HG02840 (cell line): ENCODE results near the gene CPXM2.
"Not testable (repeated sequence)": the region's sequence is repeated elsewhere in the genome, so short reads cannot be mapped to it uniquely, and the experiment has no call there.

Experiments used
- ATAC-seq: cut with Tn5 transposase; IDR thresholded peaks from one replicate; pipeline ENCODE4 v1.9.1; 2021; ENCODE audit warnings: mild to moderate bottlenecking, moderate library complexity, moderate number of reproducible peaks; ENCODE audit not compliant: unreplicated experiment, low FRiP score

CPXM2 gene

GRCh38 chr10:123747426-123747825 is 144.2 kb downstream of the CPXM2 start:
- no peak for ATAC-seq

- ATAC-seq: no peak
Observed at GRCh38 chr10:123746942-123747341, 144.7 kb downstream of the CPXM2 start.

GRCh38 chr10:123746520-123746919 is 145.1 kb downstream of the CPXM2 start:
- no peak for ATAC-seq

DNA sequence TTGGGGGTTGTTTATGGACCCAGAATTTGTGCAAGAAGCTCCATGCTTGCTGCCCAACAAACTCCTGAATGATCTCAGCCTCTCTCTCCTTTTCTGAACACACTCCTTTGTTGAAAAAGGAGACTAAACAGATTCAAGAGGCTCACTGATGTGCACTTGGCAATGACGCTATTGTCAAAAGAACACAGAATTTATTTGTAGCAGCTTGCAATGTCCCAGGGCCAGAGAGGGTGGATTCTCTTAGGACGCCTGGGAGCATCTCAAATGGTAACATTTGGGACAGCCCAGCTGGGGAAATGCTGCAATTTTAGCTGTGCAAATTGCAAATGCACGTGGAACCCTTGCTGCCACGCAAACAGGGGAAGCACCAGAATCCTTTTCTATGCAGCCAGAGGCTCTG is 145.5 kb downstream of the CPXM2 start:
- ATAC-seq: no peak

- ATAC-seq: no peak
Observed at GRCh38 chr10:123744224-123744536, 147.4 kb downstream of the CPXM2 start.

DNA sequence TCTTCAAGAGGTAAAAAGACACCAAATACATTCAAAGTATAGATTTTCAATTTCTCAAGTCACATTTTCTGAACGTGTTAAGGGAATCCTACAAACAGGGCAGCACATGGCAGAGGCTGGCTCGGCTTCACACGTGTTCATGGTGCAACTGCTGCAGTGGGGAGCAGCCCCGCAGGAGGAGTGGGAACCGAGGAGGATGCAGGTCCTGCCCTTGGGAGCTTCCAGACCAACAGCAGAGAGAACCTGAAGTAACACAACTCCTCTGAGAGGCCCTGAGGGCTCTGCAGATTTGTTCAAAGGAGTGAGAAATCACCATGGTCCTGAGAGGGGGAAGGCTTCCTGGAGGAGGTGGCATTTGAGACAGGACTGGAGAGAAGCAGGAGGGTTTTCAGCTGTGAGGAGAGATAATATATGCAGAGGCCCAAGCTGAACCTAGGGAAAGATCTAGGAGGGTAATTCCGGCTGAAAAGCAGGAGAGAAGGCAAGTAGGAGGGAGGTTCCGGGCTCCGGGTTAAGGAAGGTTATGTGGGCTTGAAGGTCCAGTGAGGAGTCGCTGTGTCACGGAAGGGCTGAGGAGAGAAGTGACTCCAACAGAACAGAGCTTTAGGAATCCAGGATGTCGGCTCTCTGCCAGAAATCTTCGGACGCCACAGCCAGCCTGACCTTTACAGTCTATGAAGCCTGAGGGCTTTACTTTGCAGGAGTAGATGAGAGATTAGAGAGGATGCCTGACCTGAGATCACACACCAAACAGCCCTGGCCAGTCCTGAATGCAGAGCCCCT is 148.0 kb downstream of the CPXM2 start:
- no peak for ATAC-seq

GRCh38 chr10:123742751-123743440 is 148.7 kb downstream of the CPXM2 start:
- ATAC-seq: no peak

- ATAC-seq: no peak
Observed at GRCh38 chr10:123741711-123742110, 149.9 kb downstream of the CPXM2 start.

DNA sequence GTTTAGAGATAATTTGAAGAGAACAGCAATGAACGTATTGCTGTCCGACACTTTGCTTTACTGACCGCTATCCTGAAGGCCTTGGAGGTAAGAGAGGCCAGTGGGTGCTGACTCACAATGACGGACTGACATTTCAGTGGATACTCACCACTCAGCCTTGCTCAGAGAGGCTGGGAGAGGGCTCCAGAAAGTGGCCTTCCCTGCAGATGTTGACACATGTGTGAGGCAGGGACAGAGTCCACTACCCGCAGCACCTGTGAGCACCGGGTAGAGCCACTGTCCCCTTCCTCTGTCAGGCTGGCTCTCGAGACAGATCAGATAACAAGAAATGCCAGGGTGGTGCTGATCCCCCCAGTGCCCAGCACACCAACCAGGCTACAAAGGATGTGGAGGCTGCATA is 150.5 kb downstream of the CPXM2 start:
- ATAC-seq: no peak

DNA sequence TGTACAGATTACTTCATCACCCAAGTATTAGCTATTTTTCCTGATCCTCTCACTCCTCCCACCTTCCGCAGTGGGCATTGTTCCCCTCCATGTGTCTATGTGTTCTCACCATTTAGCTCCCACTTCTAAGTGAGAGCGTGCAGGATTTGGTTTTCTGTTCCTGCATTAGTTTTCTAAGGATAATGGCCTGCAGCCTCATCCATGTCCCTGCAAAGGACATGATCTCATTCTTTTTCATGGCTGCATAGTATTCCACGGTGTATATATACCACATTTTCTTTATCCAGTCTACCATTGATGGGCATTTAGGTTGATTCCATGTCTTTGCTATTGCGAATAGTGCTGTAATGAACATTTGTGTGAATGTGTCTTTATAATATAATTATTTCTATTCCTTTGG is 154.7 kb downstream of the CPXM2 start:
- not testable (repeated sequence) for ATAC-seq

DNA sequence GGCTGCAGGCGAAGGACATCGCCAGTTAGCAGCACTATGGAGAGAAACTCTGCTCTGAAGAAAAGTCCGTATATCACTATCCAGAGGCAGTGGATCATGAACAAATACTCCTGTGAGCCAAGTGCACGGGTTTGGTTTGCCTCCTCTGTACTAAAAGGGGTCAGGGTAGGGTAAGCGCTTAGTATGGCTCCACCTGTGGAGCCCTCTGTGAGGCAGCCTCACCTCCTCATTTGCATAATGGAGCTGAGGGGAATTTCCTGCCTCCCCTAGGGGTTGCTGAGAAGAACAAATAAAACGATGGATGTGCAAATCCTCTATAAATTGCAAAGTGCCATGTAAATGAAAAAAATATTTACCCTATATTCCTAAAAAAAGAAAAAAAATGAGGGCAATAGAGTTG is 162.1 kb downstream of the CPXM2 start:
- ATAC-seq: no peak

GRCh38 chr10:123726836-123727235 is 164.8 kb downstream of the CPXM2 start:
- no peak for ATAC-seq

DNA sequence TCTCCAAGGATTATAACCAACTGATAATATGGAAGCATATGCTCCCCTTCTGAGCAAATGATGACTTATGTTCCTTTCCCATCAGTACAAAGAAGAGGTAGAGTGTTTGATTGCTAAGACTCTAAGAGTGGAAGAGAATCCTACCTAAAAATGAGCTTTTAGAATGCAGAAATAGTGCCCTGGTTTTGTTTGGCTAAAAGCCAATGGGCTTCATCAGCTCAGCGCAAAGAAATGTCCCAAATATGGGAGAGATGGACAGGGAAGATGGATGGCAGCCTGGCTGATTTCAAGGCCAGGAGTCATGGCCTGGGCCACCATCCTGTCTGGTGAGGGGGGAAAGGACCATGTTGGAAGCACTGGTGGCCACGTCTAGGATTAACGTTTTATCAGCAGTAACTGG is 165.2 kb downstream of the CPXM2 start:
- no peak for ATAC-seq

DNA sequence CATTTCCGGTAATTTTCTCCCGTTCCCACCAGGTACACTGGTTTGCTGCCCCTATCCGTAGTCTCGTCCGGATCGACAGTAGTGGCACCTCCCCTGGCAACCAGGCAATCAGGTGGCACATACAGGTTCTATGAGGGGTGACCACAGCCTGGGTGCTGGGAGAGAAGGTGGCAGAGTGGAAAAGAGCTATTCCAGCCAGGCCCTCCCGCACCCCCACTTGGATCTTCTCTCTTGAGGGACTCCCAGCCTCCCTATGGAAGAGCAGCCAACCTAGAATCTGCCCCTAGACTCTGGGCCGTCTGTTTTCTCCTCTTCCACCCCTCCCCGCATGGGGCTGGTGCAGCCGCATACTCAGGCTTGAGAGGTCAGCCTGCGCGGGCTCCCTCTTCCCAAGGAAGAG is 166.9 kb downstream of the CPXM2 start:
- no peak for ATAC-seq

GRCh38 chr10:123722351-123722750 is 169.3 kb downstream of the CPXM2 start:
- ATAC-seq: no peak

DNA sequence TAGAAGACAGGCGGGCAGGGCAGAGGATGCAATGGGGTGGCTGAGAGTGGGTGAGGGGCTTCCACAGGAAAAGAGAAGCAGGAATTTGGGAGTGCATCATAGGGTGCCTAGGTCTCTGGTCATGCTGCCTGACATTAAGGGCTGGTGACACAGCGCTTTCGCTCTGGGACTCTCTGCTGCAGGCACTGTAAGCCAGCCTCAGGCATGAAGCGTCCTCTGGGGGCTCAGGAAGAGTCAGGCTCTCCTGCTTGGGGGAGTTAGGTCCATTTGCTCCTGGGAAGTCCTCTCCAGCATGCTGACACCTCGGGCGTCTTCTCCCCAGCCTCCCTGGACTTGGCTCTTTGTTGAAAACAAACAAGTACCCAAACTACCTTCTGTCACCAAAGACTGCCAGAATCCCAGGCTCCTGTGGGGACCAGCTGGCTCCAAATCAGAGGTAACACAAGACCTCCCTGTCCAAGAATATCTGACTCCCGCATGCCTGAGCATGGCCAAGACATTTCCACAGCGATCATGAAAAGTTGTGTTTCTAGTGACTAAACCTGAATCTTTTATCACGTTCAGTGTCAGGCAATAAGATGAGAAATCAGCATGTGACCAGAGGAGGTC is 170.1 kb downstream of the CPXM2 start:
- ATAC-seq: no peak

DNA sequence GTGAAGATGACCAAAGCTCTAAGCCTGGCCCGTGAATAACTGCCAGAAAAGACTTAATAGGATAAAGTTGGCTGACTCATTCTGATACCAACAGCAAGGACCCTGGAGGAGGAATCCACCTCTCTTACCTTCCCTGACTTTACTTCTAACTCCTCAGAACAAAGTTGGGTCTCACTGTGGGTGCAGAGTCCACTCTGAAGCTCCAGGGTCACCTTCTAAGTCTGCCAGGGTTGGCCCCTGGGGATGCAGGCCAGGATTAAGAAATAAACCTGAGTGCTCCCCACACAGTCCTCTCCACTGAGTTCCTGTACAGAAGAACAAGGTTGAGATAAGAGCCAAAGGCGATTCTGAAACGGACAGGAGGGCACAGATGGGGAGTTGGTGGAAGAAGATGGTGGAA is 171.1 kb downstream of the CPXM2 start:
- ATAC-seq: no peak

DNA sequence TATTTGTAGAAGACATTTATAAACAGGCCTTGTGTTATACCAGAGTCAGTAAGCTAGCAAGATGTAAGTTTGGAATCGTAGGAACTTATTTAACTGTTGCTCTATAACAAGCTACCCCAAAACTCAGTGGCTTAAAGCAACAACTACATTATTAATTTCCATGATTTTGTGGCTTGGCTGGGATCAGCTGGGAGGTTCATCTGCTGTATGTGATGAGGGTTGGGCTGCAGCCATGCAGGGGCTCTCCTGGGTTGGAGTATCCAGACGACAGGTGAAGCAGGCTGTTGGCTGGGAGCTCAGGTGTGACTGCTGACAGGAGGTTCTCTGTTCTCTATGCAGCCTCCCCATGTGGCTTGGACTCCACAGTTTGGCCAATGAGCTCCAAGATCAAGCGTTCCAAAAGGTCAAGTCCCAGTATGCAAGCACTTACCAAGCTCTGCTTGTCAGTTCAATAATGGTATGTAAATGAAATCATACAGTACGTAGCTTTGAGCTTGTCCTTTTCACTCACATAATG is 173.0 kb downstream of the CPXM2 start:
- no peak for ATAC-seq

DNA sequence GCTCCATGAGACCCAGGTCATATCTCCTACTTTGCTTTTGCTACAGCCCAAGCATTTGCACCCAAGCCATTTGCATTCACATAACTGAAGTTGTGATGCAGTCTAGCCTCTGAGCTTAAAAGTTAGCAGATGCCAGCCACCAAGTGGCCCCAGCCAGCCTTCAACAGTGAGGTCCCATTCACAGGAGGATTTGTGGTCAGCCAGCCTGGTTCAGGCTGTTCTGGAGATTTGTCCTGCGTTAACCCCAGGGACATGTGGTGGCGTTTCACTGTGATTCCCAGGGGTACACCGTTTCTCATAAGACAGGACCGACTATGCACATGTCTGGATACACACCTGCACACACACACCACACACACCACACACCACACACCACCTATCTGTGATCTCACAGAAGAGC is 174.3 kb downstream of the CPXM2 start:
- ATAC-seq: no peak

DNA sequence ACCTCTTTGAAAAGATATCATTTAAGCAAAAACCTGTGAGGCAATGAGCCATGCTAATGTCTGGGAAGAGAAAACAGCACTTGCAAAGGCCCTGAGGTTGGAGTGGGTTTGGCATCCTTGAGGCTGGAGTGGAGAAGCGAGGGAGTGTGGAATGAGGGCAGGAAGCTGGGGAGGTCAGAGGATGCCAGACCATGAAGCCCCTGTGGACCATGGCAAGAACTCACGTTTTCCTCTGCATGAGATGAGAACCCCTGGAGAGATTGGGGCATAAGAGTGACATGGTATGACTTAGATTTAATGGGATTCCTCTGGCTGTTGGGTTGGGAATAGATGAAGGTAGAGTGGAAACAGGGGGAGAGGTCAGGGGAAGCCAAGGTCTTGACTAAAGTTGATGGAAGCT is 176.1 kb downstream of the CPXM2 start:
- no peak for ATAC-seq

GRCh38 chr10:123706236-123706635 is 185.4 kb downstream of the CPXM2 start:
- ATAC-seq: no peak

- ATAC-seq: no peak
Observed at GRCh38 chr10:123704812-123705211, 186.8 kb downstream of the CPXM2 start.
